Mucosa of rectum (tissue), 2 donors: Measurements from ENCODE around the gene CHCHD10.

ENCODE experiments used
- H3K27ac ChIP-seq, 2 donors: one replicate each; pipeline ENCODE4 v1.7.0; 2013; ENCODE audit warnings: inconsistent platforms in 2 of 2, low read depth in 2 of 2, low read length in 2 of 2
- H3K27me3 ChIP-seq, 2 donors: one replicate each; pipeline ENCODE4 v1.7.0; 2013; ENCODE audit warnings: low read length in 2 of 2; ENCODE audit not compliant: control insufficient read depth in 2 of 2, insufficient read depth in 2 of 2
- H3K36me3 ChIP-seq, 2 donors: one replicate each; pipeline ENCODE4 v1.7.0; 2013; ENCODE audit warnings: low read length in 2 of 2; ENCODE audit not compliant: control insufficient read depth in 2 of 2, insufficient read depth in 2 of 2
- H3K4me1 ChIP-seq, 2 donors: one replicate each; pipeline ENCODE4 v1.7.0; 2013; ENCODE audit warnings: low read length in 2 of 2, mild to moderate bottlenecking in 1 of 2; ENCODE audit not compliant: control insufficient read depth in 2 of 2, insufficient read depth in 2 of 2
- H3K4me3 ChIP-seq, 2 donors: one replicate each; pipeline ENCODE4 v1.7.0; 2013; ENCODE audit warnings: low read length in 2 of 2
- H3K9ac ChIP-seq, 2 donors: one replicate each; pipeline ENCODE4 v1.7.0; 2013; ENCODE audit warnings: low read length in 2 of 2, low read depth in 1 of 2, mild to moderate bottlenecking in 1 of 2
- H3K9me3 ChIP-seq, 2 donors: one replicate each; pipeline ENCODE4 v1.7.0; 2013; ENCODE audit warnings: low read length in 2 of 2; ENCODE audit not compliant: control insufficient read depth in 2 of 2
- donor health status: healthy.
- donor health status: Normal muscosa, but diverticular disease.

CHCHD10 gene

DNA sequence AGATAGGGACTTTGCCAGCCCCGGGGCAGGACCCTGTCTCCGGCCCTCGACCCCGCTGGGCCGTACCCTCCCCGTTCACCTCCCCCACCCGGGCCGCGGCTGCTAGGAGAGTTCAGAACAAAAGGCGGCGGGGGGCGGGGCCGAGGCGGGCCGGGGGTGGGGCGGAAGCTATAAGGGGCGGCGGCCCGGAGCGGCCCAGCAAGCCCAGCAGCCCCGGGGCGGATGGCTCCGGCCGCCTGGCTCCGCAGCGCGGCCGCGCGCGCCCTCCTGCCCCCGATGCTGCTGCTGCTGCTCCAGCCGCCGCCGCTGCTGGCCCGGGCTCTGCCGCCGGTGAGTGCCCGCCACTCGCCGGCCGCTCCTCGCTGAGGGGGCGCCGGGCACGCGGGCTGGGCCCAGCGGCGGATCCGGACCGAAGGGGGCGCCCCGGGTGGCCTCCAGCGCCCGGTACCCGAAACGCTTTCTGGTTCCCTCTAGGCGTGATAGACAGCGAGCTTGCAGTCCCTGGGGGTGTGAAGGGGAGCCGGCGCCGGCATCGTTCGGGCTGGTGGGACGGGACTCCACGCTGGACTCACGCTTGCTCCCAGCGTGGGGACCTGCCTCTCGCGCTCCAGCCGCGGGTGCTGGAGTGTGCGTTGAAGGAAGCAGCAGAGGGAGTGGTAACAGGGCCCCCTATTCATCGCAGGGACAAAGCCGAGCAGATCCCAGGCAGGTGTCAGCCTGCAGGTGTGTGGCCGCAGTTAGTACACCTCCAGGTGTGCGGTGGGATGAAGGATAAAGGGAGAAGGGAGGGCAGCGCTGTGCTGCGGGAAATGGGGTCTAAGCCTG, 5.1 kb upstream of the CHCHD10 start, which contains the start of gene MMP11:
MMP11 (plus strand) TSS at position 201 of the 825 bp plus-strand sequence; CDS start at position 223, 22 bp downstream.
- H3K27ac ChIP-seq = peak within 1 kb of the TSS; percentile 23
- peaks cover 0 to 6% of the 10 kb centered on the region in 2 donors for H3K27me3 ChIP-seq
- H3K9ac ChIP-seq = peak within 1 kb of the TSS; percentile 63 to 70
- peaks cover 21 to 24% of the 10 kb centered on the region in 2 donors for H3K4me1 ChIP-seq
- no peaks in the 10 kb centered on the region for H3K36me3 ChIP-seq
- peak within 1 kb of the TSS; percentile 62 to 65 for H3K4me3 ChIP-seq
- H3K9me3 ChIP-seq = no peaks in the 10 kb centered on the region

DNA sequence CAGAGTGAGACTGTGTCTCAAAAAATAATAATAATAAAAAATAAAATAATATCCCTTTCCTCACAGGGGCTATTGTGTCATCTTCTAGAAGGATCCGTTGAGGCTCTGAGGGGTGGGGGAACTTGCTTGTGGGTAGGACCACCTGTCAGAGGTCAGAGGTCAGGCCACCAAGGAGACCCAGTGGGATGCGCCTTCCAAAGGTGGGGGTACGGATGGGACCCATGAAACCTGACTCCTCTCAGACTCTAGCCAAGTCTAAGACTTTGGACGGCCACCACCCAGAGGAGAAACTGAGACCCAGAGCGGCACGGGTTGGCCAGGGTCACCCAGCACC, 4.5 kb upstream of the CHCHD10 start:
- Histone ChIP-seq H3K36me3 (no peaks in the 10 kb centered on the region), H3K27me3 (peaks cover 0 to 6% of the 10 kb centered on the region in 2 donors), H3K27ac (peak overlapping the region in 1 of 2 donors; percentile 23), H3K9ac (peak overlapping the region; percentile 63 to 70), H3K4me1 (peaks cover 21 to 24% of the 10 kb centered on the region in 2 donors), H3K4me3 (peak overlapping the region; percentile 62 to 65), H3K9me3 (no peaks in the 10 kb centered on the region)

DNA sequence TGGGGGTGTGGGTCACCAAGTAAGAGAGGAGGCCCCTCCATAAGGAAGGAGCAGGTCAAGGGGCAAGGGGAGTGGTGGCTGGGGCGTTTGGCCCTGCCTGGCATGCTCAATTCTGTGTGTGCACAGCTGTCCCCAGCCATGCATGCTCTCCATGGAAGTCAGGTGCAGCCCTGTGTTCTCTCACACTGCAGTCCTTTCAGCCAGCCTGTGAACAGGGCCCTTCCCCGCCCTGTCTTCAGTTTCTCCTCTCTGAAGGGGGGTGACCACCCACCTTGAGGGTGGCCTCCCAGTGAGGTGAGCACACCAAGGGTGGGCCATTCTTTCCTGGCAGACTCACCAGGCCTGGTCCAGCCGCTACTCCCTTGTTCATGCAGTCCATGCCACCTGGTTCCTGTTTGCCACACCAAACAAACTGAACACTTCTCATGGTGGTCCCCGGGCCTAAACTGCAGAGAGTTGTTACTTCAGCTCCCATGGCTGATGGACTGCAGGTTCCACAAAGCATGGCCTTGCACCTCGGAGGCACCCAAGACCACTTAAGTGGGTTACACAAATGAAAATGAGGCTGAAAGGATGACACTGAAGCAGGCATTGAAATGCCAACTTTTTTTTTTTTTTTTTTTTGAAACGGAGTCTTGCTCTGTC, 1.7 kb upstream of the CHCHD10 start:
- Histone ChIP-seq H3K27ac (no peak overlapping the region), H3K4me1 (peaks cover 23 to 27% of the 10 kb centered on the region in 2 donors), H3K4me3 (no peak overlapping the region), H3K9ac (no peak overlapping the region), H3K27me3 (peaks cover 0 to 6% of the 10 kb centered on the region in 2 donors), H3K36me3 (peaks cover 9 to 15% of the 10 kb centered on the region in 2 donors), H3K9me3 (no peaks in the 10 kb centered on the region)

DNA sequence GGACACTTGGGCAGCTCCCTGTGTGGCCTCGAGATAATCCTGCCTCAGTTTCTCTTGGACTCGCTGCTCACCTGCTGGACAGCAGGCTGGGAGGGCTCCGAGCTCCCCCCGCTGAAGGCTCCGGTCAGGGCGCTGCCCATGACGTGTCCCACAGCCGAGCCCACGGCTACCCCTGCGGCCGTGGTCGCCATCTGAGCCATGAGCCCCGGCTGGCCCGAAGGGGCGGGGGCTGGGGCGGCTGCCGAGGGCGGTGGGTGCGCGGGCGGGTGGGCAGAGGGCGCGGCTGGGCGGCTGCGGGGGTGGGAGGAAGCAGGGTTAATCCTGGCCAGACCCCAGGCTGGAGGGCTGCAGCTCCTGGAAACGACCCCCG, 484 bp downstream of the CHCHD10 start:
- peaks cover 9 to 22% of the 10 kb centered on the region in 2 donors for H3K36me3 ChIP-seq
- peak overlapping the region; percentile 89 to 97 for H3K4me3 ChIP-seq
- H3K9me3 ChIP-seq = no peaks in the 10 kb centered on the region
- H3K9ac ChIP-seq = peak overlapping the region; percentile 91 to 95
- H3K27me3 ChIP-seq = no peaks in the 10 kb centered on the region
- H3K27ac ChIP-seq = peak overlapping the region; percentile 87 to 88
- peaks cover 15 to 16% of the 10 kb centered on the region in 2 donors for H3K4me1 ChIP-seq

DNA sequence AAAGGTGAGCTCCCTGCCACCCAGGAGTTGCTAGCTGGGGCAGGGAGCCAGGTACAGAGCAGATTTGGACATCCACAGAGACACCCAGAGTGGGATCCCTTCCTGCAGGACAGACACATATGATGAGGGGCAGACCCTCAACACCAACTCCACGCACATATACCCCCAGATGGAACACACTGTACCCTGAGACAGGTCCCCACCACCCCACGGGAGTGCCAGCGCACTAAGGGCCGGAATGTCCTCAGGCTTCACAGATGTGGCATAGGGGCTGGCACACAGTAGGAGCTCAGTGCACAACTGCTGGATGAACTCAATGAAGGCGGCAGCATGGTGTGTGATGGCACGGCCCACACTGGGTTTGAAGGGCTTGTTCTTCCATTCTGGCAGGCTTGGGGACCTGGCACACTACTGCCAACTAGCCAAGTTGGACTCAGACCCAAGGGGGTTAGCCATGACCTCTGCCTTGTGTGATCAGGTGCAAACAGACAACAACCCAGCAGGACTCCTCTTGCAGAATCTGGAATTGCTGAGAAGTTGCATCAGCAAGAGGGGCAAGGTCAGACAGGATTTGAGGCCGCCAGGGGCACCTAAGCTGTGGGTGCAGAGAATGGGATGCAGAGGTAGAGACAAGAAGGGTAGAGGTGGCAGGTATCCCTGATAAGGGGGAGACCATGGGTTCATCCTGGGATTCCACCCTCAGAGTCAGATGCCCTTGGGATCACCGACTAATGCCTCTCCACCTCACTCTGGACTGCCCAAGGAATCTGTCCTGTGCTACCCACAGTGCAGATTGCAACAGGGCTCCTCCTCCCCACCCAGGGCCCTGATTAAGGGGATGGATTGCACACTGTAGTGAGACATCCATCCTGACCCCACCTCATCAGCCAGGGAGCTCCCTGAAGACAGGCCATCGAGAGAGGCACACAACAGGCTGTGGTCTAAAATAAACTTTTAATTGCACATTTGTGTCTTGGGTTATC, 2.6 kb downstream of the CHCHD10 start:
- Histone ChIP-seq H3K9ac (no peak overlapping the region), H3K4me3 (no peak overlapping the region), H3K9me3 (no peaks in the 10 kb centered on the region), H3K36me3 (peaks cover 9 to 22% of the 10 kb centered on the region in 2 donors), H3K4me1 (peaks cover 10 to 11% of the 10 kb centered on the region in 2 donors), H3K27ac (no peak overlapping the region), H3K27me3 (no peaks in the 10 kb centered on the region)

DNA sequence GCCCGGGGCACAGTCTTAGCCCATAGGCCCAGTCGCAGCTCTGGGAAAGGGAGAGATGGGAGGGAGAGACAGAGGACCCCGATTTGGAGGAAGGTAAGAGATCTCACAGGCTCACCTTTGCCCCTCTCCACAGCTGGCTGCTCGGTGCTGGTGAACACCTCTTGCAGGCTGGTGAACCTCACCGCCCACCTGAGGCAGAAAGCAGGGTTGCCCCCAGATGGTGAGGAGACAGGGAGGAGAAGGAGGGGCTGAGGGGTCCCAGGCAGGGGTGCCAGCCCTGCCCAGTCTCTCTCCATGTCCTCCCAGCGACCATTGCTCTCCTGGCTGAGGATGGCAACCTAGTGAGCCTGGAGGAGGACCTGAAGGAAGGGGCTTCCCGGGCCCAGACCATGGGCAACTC, 3.8 kb downstream of the CHCHD10 start:
- peaks cover 8 to 10% of the 10 kb centered on the region in 2 donors for H3K4me1 ChIP-seq
- no peak overlapping the region for H3K9ac ChIP-seq
- no peaks in the 10 kb centered on the region for H3K9me3 ChIP-seq
- H3K27me3 ChIP-seq = no peaks in the 10 kb centered on the region
- H3K4me3 ChIP-seq = no peak overlapping the region
- H3K36me3 ChIP-seq = peaks cover 9 to 22% of the 10 kb centered on the region in 2 donors
- H3K27ac ChIP-seq = no peak overlapping the region

DNA sequence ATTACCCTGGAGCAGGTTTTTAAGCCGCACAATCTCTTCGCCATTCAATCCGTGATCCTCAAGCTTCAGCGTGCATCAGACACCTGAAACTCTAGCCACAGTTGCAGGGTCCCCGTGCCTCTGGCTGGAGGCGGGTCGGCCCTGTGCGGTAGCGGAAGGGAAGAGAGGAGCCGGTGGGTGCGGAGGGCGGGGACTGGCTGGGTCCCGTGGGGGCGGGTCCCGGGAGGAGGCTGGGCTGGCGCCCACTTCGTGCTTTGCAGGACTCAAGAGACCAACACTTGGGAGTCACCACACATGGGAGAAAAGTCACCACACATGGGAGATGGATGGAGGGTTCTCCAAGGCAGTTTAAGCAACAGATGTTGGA, 4.2 kb downstream of the CHCHD10 start:
- Histone ChIP-seq H3K27ac (no peak overlapping the region), H3K9me3 (no peaks in the 10 kb centered on the region), H3K4me1 (peaks cover 7 to 10% of the 10 kb centered on the region in 2 donors), H3K36me3 (peaks cover 9 to 22% of the 10 kb centered on the region in 2 donors), H3K4me3 (no peak overlapping the region), H3K27me3 (no peaks in the 10 kb centered on the region), H3K9ac (no peak overlapping the region)

DNA sequence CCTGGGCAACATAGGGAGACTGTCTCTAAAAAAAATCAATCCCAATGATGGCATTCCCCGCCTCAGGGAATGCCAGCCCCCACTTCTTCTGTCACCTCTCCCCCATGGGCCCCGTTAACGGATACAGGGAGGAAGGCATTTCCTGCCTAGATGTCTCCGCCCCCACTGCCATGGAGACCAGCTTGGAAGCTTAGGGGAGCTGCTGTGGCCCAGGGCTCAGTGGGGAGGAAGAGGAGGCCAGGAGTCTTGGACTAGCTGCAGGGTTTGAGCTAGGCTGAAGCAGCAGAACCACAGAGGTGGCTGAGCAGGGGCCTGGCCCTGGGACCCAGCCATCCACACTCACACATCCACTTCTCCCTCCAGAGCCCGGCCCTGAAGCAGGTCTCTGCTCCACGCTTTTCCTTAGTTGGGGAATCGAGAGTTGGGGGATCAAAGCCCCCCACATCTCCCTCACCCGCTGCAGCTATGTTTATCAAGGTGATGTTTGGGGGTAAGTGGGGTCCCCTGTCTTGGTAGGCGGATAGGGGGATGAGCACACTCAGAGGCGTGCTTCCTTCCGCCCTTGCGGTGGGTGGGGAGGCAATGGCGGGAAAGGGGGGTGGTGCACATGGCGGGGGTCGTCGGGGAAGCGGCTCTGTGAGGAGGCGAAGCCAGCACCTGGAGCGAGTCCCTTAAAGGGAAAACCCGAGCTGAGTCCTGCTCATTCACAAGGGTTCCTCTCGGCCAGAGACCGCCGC, 4.8 kb downstream of the CHCHD10 start, which contains the start of gene C22orf15:
C22orf15 (plus strand) TSS at position 149 of the 737 bp plus-strand sequence; CDS start at position 466, 317 bp downstream.
- peaks cover 7 to 8% of the 10 kb centered on the region in 2 donors for H3K4me1 ChIP-seq
- H3K9ac ChIP-seq = no peak within 1 kb of the TSS
- H3K9me3 ChIP-seq = no peaks in the 10 kb centered on the region
- no peak within 1 kb of the TSS for H3K27ac ChIP-seq
- H3K4me3 ChIP-seq = peak within 1 kb of the TSS in 1 of 2 donors; percentile 7
- H3K36me3 ChIP-seq = peaks cover 9 to 22% of the 10 kb centered on the region in 2 donors
- H3K27me3 ChIP-seq = no peaks in the 10 kb centered on the region

DNA sequence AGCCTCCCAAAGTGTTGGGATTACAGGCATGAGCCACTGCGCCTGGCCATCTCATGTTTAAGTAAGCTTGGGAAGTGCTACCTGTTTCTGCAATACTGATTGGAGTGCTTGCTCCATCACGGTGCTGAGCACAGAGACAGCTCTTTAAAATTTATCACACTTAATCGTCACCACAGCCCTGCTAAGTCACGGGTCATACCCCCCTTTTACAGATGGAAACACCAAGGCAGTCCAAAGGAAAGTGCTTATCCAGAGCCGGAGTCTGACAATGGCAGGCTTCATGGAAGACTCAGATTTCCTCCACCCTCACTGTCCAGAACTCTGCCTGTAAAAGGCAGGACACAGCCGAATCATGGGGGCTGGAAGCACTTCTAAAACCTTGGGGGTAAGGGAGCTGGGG, 7.7 kb downstream of the CHCHD10 start:
- peaks cover 5 to 13% of the 10 kb centered on the region in 2 donors for H3K36me3 ChIP-seq
- no peak overlapping the region for H3K4me3 ChIP-seq
- H3K4me1 ChIP-seq = peaks cover 0 to 2% of the 10 kb centered on the region in 2 donors
- H3K27me3 ChIP-seq = no peaks in the 10 kb centered on the region
- H3K9me3 ChIP-seq = no peaks in the 10 kb centered on the region
- no peak overlapping the region for H3K9ac ChIP-seq
- H3K27ac ChIP-seq = no peak overlapping the region
